ENCODE data around the gene CFAP157. TPM values are rescaled to one million over a fixed set of nuclear protein-coding genes. Genes with fewer than 3 reads are reported as not detected.

CFAP157 gene
- total and polyA plus RNA-seq, 2 of the 13 experiments (the other 11 are each of a cell fraction or from before 2014, with no cell fraction given) = 0.07 TPM; not detected in 1

GRCh38 chr9:127729522-127730256, 22.9 kb downstream of the CFAP157 start (continued):
- TF ChIP-seq ELF3 (CRISPR knock-in tag; IDR thresholded peaks at IDR 0.05) = 0 out of 2 replicates have a peak, but pooled peaks have one; percentile 38
- no peak for TF ChIP-seq NFYB (CRISPR knock-in tag; IDR thresholded peaks at IDR 0.05)
- TF ChIP-seq REXO4 (CRISPR knock-in tag; IDR thresholded peaks at IDR 0.05; ENCODE audit: borderline replicate concordance) = no peak
- no peak for TF ChIP-seq ZNF646 (CRISPR knock-in tag; IDR thresholded peaks at IDR 0.05)
- TF ChIP-seq, protein P1, sequence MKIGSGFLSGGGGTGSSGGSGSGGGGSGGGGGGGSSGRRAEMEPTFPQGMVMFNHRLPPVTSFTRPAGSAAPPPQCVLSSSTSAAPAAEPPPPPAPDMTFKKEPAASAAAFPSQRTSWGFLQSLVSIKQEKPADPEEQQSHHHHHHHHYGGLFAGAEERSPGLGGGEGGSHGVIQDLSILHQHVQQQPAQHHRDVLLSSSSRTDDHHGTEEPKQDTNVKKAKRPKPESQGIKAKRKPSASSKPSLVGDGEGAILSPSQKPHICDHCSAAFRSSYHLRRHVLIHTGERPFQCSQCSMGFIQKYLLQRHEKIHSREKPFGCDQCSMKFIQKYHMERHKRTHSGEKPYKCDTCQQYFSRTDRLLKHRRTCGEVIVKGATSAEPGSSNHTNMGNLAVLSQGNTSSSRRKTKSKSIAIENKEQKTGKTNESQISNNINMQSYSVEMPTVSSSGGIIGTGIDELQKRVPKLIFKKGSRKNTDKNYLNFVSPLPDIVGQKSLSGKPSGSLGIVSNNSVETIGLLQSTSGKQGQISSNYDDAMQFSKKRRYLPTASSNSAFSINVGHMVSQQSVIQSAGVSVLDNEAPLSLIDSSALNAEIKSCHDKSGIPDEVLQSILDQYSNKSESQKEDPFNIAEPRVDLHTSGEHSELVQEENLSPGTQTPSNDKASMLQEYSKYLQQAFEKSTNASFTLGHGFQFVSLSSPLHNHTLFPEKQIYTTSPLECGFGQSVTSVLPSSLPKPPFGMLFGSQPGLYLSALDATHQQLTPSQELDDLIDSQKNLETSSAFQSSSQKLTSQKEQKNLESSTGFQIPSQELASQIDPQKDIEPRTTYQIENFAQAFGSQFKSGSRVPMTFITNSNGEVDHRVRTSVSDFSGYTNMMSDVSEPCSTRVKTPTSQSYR (CRISPR knock-in tag; IDR thresholded peaks at IDR 0.05; ENCODE audit: borderline replicate concordance) = no peak
- TF ChIP-seq, protein P2, sequence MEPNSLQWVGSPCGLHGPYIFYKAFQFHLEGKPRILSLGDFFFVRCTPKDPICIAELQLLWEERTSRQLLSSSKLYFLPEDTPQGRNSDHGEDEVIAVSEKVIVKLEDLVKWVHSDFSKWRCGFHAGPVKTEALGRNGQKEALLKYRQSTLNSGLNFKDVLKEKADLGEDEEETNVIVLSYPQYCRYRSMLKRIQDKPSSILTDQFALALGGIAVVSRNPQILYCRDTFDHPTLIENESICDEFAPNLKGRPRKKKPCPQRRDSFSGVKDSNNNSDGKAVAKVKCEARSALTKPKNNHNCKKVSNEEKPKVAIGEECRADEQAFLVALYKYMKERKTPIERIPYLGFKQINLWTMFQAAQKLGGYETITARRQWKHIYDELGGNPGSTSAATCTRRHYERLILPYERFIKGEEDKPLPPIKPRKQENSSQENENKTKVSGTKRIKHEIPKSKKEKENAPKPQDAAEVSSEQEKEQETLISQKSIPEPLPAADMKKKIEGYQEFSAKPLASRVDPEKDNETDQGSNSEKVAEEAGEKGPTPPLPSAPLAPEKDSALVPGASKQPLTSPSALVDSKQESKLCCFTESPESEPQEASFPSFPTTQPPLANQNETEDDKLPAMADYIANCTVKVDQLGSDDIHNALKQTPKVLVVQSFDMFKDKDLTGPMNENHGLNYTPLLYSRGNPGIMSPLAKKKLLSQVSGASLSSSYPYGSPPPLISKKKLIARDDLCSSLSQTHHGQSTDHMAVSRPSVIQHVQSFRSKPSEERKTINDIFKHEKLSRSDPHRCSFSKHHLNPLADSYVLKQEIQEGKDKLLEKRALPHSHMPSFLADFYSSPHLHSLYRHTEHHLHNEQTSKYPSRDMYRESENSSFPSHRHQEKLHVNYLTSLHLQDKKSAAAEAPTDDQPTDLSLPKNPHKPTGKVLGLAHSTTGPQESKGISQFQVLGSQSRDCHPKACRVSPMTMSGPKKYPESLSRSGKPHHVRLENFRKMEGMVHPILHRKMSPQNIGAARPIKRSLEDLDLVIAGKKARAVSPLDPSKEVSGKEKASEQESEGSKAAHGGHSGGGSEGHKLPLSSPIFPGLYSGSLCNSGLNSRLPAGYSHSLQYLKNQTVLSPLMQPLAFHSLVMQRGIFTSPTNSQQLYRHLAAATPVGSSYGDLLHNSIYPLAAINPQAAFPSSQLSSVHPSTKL (CRISPR knock-in tag; IDR thresholded peaks at IDR 0.05) = no peak
- TF ChIP-seq ZNF143 (CRISPR knock-in tag; IDR thresholded peaks at IDR 0.05) = no peak
- 0 out of 2 replicates have a peak, but pooled peaks have one; percentile 71 for TF ChIP-seq ZNF292 (CRISPR knock-in tag; IDR thresholded peaks at IDR 0.05; ENCODE audit: borderline replicate concordance, low read depth)
- TF ChIP-seq ZNF678 (CRISPR knock-in tag; IDR thresholded peaks at IDR 0.05) = no peak
- TF ChIP-seq ZNF710 (CRISPR knock-in tag; IDR thresholded peaks at IDR 0.05; ENCODE audit: borderline replicate concordance) = 0 out of 2 replicates have a peak, but pooled peaks have one; percentile 29
- peak; percentile 71 for TF ChIP-seq ZFY (CRISPR knock-in tag; IDR thresholded peaks at IDR 0.05)
- TF ChIP-seq NR3C1 (CRISPR knock-in tag; IDR thresholded peaks at IDR 0.05) = no peak
